Ovary (tissue), 9 donors: Measurements from ENCODE around the gene LSM12. TPM values are rescaled to one million over a fixed set of nuclear protein-coding genes. Genes with fewer than 3 reads are reported as not detected.

Experiments
- DNase-seq, 5 donors: peaks; one replicate each; pipeline ENCODE4 v3.0.0-alpha.2; 2019 to 2020
- H3K27ac ChIP-seq, 2 donors: fragments of 200-600 bp; one replicate each; pipeline versions ENCODE4 v1.5.1 to v1.8.0; 2019 to 2022
- H3K27me3 ChIP-seq: fragments of 200-600 bp; one replicate; pipeline ENCODE4 v1.8.0; 2022
- H3K36me3 ChIP-seq: fragments of 200-600 bp; sonication (generic); one replicate; pipeline ENCODE4 v1.5.1; 2019
- H3K4me1 ChIP-seq: one replicate; pipeline ENCODE4 v1.8.1; 2013; ENCODE audit warnings: mild to moderate bottlenecking, moderate library complexity; ENCODE audit not compliant: insufficient read depth
- H3K4me3 ChIP-seq: fragments of 200-600 bp; sonication (generic); one replicate; pipeline ENCODE4 v1.5.1; 2017
- H3K9me3 ChIP-seq, 2 donors: fragments of 200-600 bp in 1 of 2; sonication (generic) in 1 of 2; one replicate each; pipeline versions ENCODE4 v1.5.1 to v1.8.1; 2013 to 2019; ENCODE audit warnings: mild to moderate bottlenecking in 1 of 2, moderate library complexity in 1 of 2
- EP300 ChIP-seq: sonication (generic); formaldehyde crosslinking; IDR thresholded peaks from one replicate; pipeline ENCODE4 v1.6.1; 2017; ENCODE audit warnings: antibody characterized with exemption
- POLR2A ChIP-seq: fragments of 450-650 bp; IDR thresholded peaks from one replicate; pipeline ENCODE4 v1.6.1; 2017; ENCODE audit warnings: antibody characterized with exemption, mild to moderate bottlenecking, moderate library complexity
- WGBS, 3 donors: extraction: QIAGEN DNeasy Blood & Tissue Kit in 1 of 3; methylation state at CpG; one replicate each; pipeline versions ENCODE4 v1.1.5 to v1.1.7; 2013 to 2017; 5-methylcytosine and 5-hydroxymethylcytosine counted together
- intact Hi-C, 4 donors: fragments of 100-400 bp; cut with DNase I; formaldehyde crosslinking; loops; one replicate each; pipeline versions ENCODE4 v1.11.0 to v1.15.1; 2022 to 2023
- polyA plus RNA-seq, 2 donors: library from polyadenylated mRNA; stranded (reverse); fragments of 200-250 nt in 1 of 2; fragments of 350-450 nt in 1 of 2; fragmentation: Illumina TruSeq in 1 of 2; extraction: RNeasy Lipid Tissue Mini Kit (QIAGEN cat#74804) in 1 of 2; gene quantifications; one replicate each; pipeline ENCODE4 v1.2.3, GENCODE V29; 2013 to 2014
- total RNA-seq, 7 donors: library from RNA; depleted of rRNA in 2 of 7; stranded (reverse); fragments of >200 nt in 2 of 7; fragmentation: NEBNext Ultra II Directional in 3 of 7; extraction: Animal tissue kit (Norgen Biotek cat#: 25700) in 3 of 7; gene quantifications; one replicate each; pipeline versions ENCODE4 v1.1.0 to v1.2.4, GENCODE V29; 2016 to 2023
- TF ChIP-seq, protein P1 (sequence below), 3 donors: fragments of 450-650 bp in 2 of 3; fragments of 200-600 bp in 1 of 3; IDR thresholded peaks; one replicate each; pipeline versions ENCODE4 v1.5.1 to v1.8.0; 2016 to 2022; ENCODE audit warnings: antibody characterized with exemption in 3 of 3, mild to moderate bottlenecking in 1 of 3
- donor health status: DM: no; HTN: no; CAD: no; lungs with moderate emphysema.
- donor health status: DM: no; HTN: no; CAD: no.
- donor health status: Bipolar disorder and iron deficiency.
- donor health status: DM: yes; HTN: yes; CAD: no.
- donor health status: DM: no; HTN: no; CAD: no.
- donor health status: DM: yes; HTN: yes; CAD: no.

The LSM12 gene
- total and polyA plus RNA-seq, 9 donors: 17.1 to 54.6 (median 36.4) TPM

DNA sequence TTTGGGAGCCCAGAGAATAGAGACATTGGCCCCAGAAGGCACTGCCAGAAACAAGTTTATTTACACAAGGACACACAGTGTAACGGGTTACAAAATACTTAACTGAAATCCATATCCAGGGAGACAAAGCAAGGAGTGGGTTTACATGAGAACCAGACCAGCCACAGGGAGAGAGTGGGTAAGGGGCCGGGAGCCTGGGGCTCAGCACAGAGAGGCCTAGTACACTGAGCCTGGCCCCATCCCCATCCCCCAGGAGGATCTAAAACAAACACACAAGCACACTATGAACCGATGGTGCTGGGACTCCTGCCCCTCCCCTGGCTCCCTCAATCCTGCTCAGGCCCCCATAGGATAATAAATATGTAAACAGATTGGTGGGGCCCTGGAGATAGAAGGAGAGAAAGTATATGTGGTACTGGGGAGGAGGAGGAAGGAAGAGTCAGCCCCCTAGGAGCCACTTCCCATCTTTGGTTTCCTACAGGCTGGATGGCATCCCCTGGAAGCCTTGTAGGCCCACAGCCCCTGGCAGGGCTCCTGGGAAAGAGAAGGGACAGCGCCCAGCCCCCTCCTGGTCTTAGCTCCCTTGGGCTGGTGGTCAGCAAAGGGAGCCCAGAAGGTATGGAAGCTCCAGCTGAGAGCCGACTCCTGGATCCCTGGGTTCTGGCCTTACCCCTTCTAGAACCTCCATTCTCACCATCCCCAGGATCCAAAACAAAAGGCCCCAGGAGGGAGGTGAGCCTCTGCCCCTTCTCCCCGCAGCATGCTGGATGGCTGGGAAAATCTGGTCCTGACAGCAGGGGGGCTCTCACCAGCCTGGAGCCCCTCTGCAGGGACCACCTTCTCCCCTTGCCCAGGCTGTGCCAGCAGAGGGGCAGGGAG lies 10.5 kb upstream of the LSM12 start:
- Histone ChIP-seq H3K27me3 (no peaks in the 10 kb centered on the region), H3K9me3 (no peaks in the 10 kb centered on the region), H3K4me3 (no peak overlapping the region), H3K36me3 (no peaks in the 10 kb centered on the region), H3K4me1 (no peaks in the 10 kb centered on the region), H3K27ac (no peak overlapping the region)
- peak in 2 of 5 donors; percentile 17 to 24 for DNase-seq
- 58 to 68% (median 65%) methylated on average over 6 of the region's 6 CpGs for WGBS, 3 donors
- intact Hi-C loops: no loop called here
- TF ChIP-seq EP300: no peak
- TF ChIP-seq, protein P1, sequence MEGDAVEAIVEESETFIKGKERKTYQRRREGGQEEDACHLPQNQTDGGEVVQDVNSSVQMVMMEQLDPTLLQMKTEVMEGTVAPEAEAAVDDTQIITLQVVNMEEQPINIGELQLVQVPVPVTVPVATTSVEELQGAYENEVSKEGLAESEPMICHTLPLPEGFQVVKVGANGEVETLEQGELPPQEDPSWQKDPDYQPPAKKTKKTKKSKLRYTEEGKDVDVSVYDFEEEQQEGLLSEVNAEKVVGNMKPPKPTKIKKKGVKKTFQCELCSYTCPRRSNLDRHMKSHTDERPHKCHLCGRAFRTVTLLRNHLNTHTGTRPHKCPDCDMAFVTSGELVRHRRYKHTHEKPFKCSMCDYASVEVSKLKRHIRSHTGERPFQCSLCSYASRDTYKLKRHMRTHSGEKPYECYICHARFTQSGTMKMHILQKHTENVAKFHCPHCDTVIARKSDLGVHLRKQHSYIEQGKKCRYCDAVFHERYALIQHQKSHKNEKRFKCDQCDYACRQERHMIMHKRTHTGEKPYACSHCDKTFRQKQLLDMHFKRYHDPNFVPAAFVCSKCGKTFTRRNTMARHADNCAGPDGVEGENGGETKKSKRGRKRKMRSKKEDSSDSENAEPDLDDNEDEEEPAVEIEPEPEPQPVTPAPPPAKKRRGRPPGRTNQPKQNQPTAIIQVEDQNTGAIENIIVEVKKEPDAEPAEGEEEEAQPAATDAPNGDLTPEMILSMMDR (IDR thresholded peaks at IDR 0.05): no peak
- no peak for TF ChIP-seq POLR2A

DNA sequence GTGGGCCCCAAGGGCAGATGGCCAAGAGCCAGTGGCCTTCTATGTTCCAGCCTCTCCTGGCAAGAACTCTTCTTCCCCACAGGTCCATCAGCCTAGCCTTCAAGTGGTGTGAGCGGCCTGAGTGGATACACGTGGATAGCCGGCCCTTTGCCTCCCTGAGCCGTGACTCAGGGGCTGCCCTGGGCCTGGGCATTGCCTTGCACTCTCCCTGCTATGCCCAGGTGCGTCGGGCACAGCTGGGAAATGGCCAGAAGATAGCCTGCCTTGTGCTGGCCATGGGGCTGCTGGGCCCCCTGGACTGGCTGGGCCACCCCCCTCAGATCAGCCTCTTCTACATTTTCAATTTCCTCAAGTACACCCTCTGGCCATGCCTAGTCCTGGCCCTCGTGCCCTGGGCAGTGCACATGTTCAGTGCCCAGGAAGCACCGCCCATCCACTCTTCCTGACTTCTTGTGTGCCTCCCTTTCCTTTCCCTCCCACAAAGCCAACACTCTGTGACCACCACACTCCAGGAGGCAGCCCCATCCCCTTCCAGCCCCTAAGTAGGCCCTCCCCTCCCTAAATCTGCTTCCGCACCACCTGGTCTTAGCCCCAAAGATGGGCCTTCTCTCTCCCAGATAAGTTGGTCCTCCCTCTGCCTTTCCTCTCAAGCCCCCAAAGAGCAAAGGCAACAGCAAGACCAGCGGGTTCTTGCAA lies 9.3 kb upstream of the LSM12 start:
- TF ChIP-seq EP300 (no peak), POLR2A (no peak)
- TF ChIP-seq, protein P1 (IDR thresholded peaks at IDR 0.05): no peak
- no peaks in the 10 kb centered on the region for H3K9me3 ChIP-seq
- no peaks in the 10 kb centered on the region for H3K27me3 ChIP-seq
- peak in 2 of 5 donors; percentile 12 to 33 for DNase-seq
- peaks cover 6% of the 10 kb centered on the region for H3K4me1 ChIP-seq
- WGBS, 3 donors: 70 to 77% (median 75%) methylated on average over 10 of the region's 10 CpGs
- no peak overlapping the region for H3K27ac ChIP-seq
- intact Hi-C loops: loop anchor here in 1 of 4 donors (2.0 kb wide), 1 partner anchor 39 kb away; no protein-coding TSS in a partner anchor
- no peaks in the 10 kb centered on the region for H3K36me3 ChIP-seq
- H3K4me3 ChIP-seq: no peak overlapping the region

DNA sequence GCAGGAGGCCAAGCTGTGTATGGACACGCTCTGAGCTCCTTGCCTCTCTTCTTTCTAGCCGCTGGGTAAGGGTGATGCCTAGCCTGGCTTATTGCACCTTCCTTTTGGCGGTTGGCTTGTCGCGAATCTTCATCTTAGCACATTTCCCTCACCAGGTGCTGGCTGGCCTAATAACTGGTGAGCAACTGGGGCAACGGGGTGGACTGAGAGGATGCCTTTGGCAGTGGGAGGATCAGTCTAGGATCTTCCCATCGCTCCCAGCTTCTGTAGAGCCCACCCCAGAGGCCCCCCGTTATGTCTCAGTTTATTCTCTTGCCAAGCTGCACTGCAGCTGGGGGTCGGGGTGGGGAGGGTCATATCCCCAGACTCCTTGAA lies 8.4 kb upstream of the LSM12 start:
- Histone ChIP-seq H3K27me3 (no peaks in the 10 kb centered on the region), H3K4me1 (peaks cover 6% of the 10 kb centered on the region), H3K4me3 (no peak overlapping the region), H3K27ac (no peak overlapping the region), H3K36me3 (no peaks in the 10 kb centered on the region), H3K9me3 (no peaks in the 10 kb centered on the region)
- peak in 1 of 5 donors; percentile 28 for DNase-seq
- intact Hi-C loops: loop anchor here in 3 of 4 donors (2.0 to 5.0 kb wide), 2 partner anchors 32 to 40 kb away; no protein-coding TSS in a partner anchor
- TF ChIP-seq, protein P1 (IDR thresholded peaks at IDR 0.05): no peak
- TF ChIP-seq POLR2A (no peak), EP300 (no peak)
- WGBS, 3 donors: 88 to 90% (median 88%) methylated on average over 9 of the region's 9 CpGs

DNA sequence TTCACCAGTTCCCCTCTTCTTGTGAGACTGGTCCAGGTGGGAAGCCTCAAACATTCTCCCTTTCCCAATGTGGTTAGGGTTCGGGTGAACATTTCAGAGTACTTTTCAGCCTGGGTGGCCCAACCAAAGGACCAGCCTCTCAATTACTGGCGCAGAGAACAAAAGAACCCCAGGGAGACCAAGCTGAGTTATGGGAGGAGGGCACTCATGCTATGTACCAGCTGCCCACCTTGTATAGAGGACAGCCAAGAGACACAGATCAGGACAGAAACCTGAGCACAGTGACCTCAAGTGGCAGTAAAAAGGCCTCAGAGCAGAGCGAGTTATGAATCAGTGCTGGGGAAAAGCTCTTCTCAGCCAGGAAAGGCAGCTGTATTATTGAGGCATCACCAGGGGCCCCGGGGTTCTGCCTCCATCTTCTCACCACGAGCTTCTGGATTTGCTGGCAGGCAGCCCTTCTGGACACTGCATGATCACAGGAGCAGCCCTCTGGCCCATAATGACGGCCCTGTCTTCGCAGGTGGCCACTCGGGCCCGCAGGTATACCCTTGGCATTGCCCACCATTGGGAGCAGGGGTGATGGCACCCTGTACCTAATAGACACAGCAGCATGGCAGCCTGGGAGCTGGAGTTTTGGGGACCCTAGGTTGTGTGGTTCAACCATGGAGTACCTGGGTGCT lies 7.9 kb upstream of the LSM12 start:
- TF ChIP-seq, protein P1 (IDR thresholded peaks at IDR 0.05): no peak
- no peak for TF ChIP-seq POLR2A
- TF ChIP-seq EP300: no peak
- no peaks in the 10 kb centered on the region for H3K9me3 ChIP-seq
- H3K36me3 ChIP-seq: no peaks in the 10 kb centered on the region
- peak in 1 of 5 donors; percentile 30 for DNase-seq
- H3K4me3 ChIP-seq: no peak overlapping the region
- H3K27me3 ChIP-seq: no peaks in the 10 kb centered on the region
- intact Hi-C loops: loop anchor here in 3 of 4 donors (2.0 to 5.0 kb wide), 2 partner anchors 33 to 40 kb away; no protein-coding TSS in a partner anchor
- no peak overlapping the region for H3K27ac ChIP-seq
- peaks cover 6% of the 10 kb centered on the region for H3K4me1 ChIP-seq
- WGBS, 3 donors: 59 to 68% (median 68%) methylated on average over 9 of the region's 9 CpGs
